Esophagus muscularis mucosa (tissue), 4 donors: ENCODE measurements around the gene HIRIP3. TPM values are rescaled to one million over a fixed set of nuclear protein-coding genes. Genes with fewer than 3 reads are reported as not detected.

Experiments
- DNase-seq: peaks from one replicate; pipeline ENCODE4 v3.0.0-alpha.2; 2017; ENCODE audit errors: extremely low spot score
- H3K27ac ChIP-seq, 4 donors: fragments of 200-600 bp; sonication (generic); replicated peaks in 1 of 4; 1 replicate in 3 of 4; 2 replicates in 1 of 4; pipeline ENCODE4 v1.5.1; 2016 to 2019; ENCODE audit warnings: mild to moderate bottlenecking in 1 of 4
- H3K27me3 ChIP-seq, 4 donors: fragments of 200-600 bp; sonication (generic); one replicate each; pipeline versions ENCODE4 v1.5.1 to v1.6.0; 2016 to 2019
- H3K36me3 ChIP-seq, 4 donors: fragments of 200-600 bp; sonication (generic); one replicate each; pipeline ENCODE4 v1.5.1; 2016 to 2019
- H3K4me1 ChIP-seq, 4 donors: fragments of 200-600 bp; sonication (generic); one replicate each; pipeline ENCODE4 v1.5.1; 2016 to 2019
- H3K4me3 ChIP-seq, 4 donors: fragments of 200-600 bp; sonication (generic); 1 replicate in 2 of 4; 2 replicates in 2 of 4; pipeline ENCODE4 v1.5.1; 2016 to 2019; ENCODE audit warnings: mild to moderate bottlenecking in 4 of 4, moderate library complexity in 1 of 4
- H3K9me3 ChIP-seq, 4 donors: fragments of 200-600 bp; sonication (generic); 1 replicate in 3 of 4; 2 replicates in 1 of 4; pipeline ENCODE4 v1.5.1; 2016 to 2019
- CTCF ChIP-seq, 3 experiments: fragments of 200-600 bp in 2 of 3; fragments of 450-650 bp in 1 of 3; sonication (generic) in 2 of 3; IDR thresholded peaks; one replicate each; pipeline ENCODE4 v1.5.1; 2017 to 2019; ENCODE audit warnings: antibody characterized with exemption in 3 of 3, mild to moderate bottlenecking in 2 of 3, moderate library complexity in 1 of 3
- EP300 ChIP-seq: sonication (generic); formaldehyde crosslinking; IDR thresholded peaks from one replicate; pipeline ENCODE4 v1.6.1; 2017; ENCODE audit warnings: antibody characterized with exemption
- POLR2A ChIP-seq: fragments of 450-650 bp; IDR thresholded peaks from one replicate; pipeline ENCODE4 v1.6.1; 2017; ENCODE audit warnings: antibody characterized with exemption, moderate library complexity, mild to moderate bottlenecking, low read depth
- POLR2AphosphoS5 ChIP-seq, 2 donors: sonication (generic); formaldehyde crosslinking; IDR thresholded peaks; one replicate each; pipeline ENCODE4 v1.6.1; 2017; ENCODE audit warnings: antibody characterized with exemption in 2 of 2
- WGBS: methylation state at CpG from one replicate; pipeline ENCODE4 v1.1.5; 2018; 5-methylcytosine and 5-hydroxymethylcytosine counted together
- intact Hi-C: fragments of 100-400 bp; cut with DNase I; formaldehyde crosslinking; loops from one replicate; pipeline ENCODE4 v1.15.1; 2023
- total RNA-seq, 4 donors: library from RNA; depleted of rRNA; stranded (reverse); fragments of >200 nt; gene quantifications; one replicate each; pipeline versions ENCODE4 v1.1.0 to v1.2.1, GENCODE V29; 2016

The HIRIP3 gene
- total RNA-seq, 4 donors from 2014 or later: 20.8 to 39.4 (median 22.1) TPM

GRCh38 chr16:29993191-29993902 is 2.1 kb downstream of the HIRIP3 start:
- Histone ChIP-seq H3K36me3 (peaks cover 12 to 68% (median 61%) of the 10 kb centered on the region in 4 donors), H3K27me3 (no peaks in the 10 kb centered on the region), H3K4me3 (no peak overlapping the region), H3K9me3 (no peaks in the 10 kb centered on the region), H3K4me1 (peaks cover 24 to 33% (median 27%) of the 10 kb centered on the region in 4 donors), H3K27ac (peak overlapping the region in 1 of 4 donors; percentile 26)
- DNase-seq: no peak
- TF ChIP-seq POLR2AphosphoS5 (IDR thresholded peaks at IDR 0.05) (no peak), CTCF (IDR thresholded peaks at IDR 0.05) (no peak), POLR2A (no peak), EP300 (no peak)
- intact Hi-C loops: loop anchor here (10.0 kb wide), 1 partner anchor 199 kb away; the partner anchor contains the start of gene KIF22
- WGBS: 81% methylated on average over 13 of the region's 25 CpGs

GRCh38 chr16:29992344-29992967 is 3.0 kb downstream of the HIRIP3 start:
- no peak for DNase-seq
- Histone ChIP-seq H3K4me1 (peaks cover 23 to 29% (median 27%) of the 10 kb centered on the region in 4 donors), H3K4me3 (no peak overlapping the region), H3K27ac (no peak overlapping the region), H3K9me3 (no peaks in the 10 kb centered on the region), H3K27me3 (no peaks in the 10 kb centered on the region), H3K36me3 (peaks cover 21 to 68% (median 64%) of the 10 kb centered on the region in 4 donors)
- no peak for TF ChIP-seq CTCF (IDR thresholded peaks at IDR 0.05)
- TF ChIP-seq POLR2A: no peak
- TF ChIP-seq EP300: no peak
- no peak for TF ChIP-seq POLR2AphosphoS5 (IDR thresholded peaks at IDR 0.05)
- intact Hi-C loops: loop anchor here (10.0 kb wide), 1 partner anchor 198 kb away; the partner anchor contains the start of gene KIF22
- WGBS: 46% methylated on average over 7 of the region's 7 CpGs

GRCh38 chr16:29991571-29991904 is 3.9 kb downstream of the HIRIP3 start:
- intact Hi-C loops: loop anchor here (10.0 kb wide), 1 partner anchor 197 kb away; the partner anchor contains the start of gene KIF22
- WGBS: 74% methylated on average over 5 of the region's 5 CpGs

GRCh38 chr16:29990883-29991570 is 4.4 kb downstream of the HIRIP3 start:
- Histone ChIP-seq H3K27me3 (no peaks in the 10 kb centered on the region), H3K4me3 (no peak overlapping the region), H3K9me3 (no peaks in the 10 kb centered on the region), H3K27ac (no peak overlapping the region), H3K4me1 (peaks cover 13 to 18% (median 17%) of the 10 kb centered on the region in 4 donors), H3K36me3 (peaks cover 35 to 81% (median 79%) of the 10 kb centered on the region in 4 donors)
- TF ChIP-seq POLR2AphosphoS5 (IDR thresholded peaks at IDR 0.05) (no peak), POLR2A (no peak), CTCF (IDR thresholded peaks at IDR 0.05) (no peak), EP300 (no peak)
- no peak for DNase-seq
- intact Hi-C loops: loop anchor here (10.0 kb wide), 1 partner anchor 196 kb away; the partner anchor contains the start of gene KIF22
- 91% methylated on average over 21 of the region's 35 CpGs for WGBS

More at GRCh38 chr16:29991571-29991904, 3.9 kb downstream of the HIRIP3 start:
- no peaks in the 10 kb centered on the region for H3K27me3 ChIP-seq
- H3K27ac ChIP-seq: peak overlapping the region in 1 of 4 donors; percentile 14
- TF ChIP-seq POLR2A (no peak), POLR2AphosphoS5 (IDR thresholded peaks at IDR 0.05) (no peak), EP300 (no peak), CTCF (IDR thresholded peaks at IDR 0.05) (no peak)
- no peak for DNase-seq
- peaks cover 30 to 76% (median 74%) of the 10 kb centered on the region in 4 donors for H3K36me3 ChIP-seq
- H3K4me3 ChIP-seq: no peak overlapping the region
- no peaks in the 10 kb centered on the region for H3K9me3 ChIP-seq
- peaks cover 14 to 20% (median 19%) of the 10 kb centered on the region in 4 donors for H3K4me1 ChIP-seq
